Gastroesophageal sphincter (tissue), 4 donors: ENCODE data around the gene CYP2F1. TPM values are rescaled to one million over a fixed set of nuclear protein-coding genes. Genes with fewer than 3 reads are reported as not detected.
"Not testable (repeated sequence)": the region's sequence is repeated elsewhere in the genome, so short reads cannot be mapped to it uniquely, and the experiment has no call there.

ENCODE experiments used
- ATAC-seq: fragments of 150-250 bp; one replicate; pipeline ENCODE4 v1.9.1; 2016; ENCODE audit warnings: mild to moderate bottlenecking, moderate library complexity
- H3K27ac ChIP-seq, 4 donors: fragments of 200-600 bp; sonication (generic) in 3 of 4; 1 replicate in 3 of 4; 2 replicates in 1 of 4; pipeline ENCODE4 v1.5.1; 2016 to 2019
- H3K27me3 ChIP-seq: fragments of 200-600 bp; sonication (generic); one replicate; pipeline ENCODE4 v1.5.1; 2019
- H3K36me3 ChIP-seq, 2 donors: fragments of 200-600 bp; sonication (generic); one replicate each; pipeline ENCODE4 v1.5.1; 2019; ENCODE audit warnings: control low read depth in 1 of 2
- H3K4me1 ChIP-seq, 3 donors: fragments of 200-600 bp; sonication (generic); 1 replicate in 2 of 3; 2 replicates in 1 of 3; pipeline ENCODE4 v1.5.1; 2016 to 2019; ENCODE audit warnings: control low read depth in 2 of 3
- H3K4me3 ChIP-seq, 2 donors: fragments of 200-600 bp; sonication (generic); one replicate each; pipeline ENCODE4 v1.5.1; 2019; ENCODE audit warnings: mild to moderate bottlenecking in 1 of 2, moderate library complexity in 1 of 2
- H3K9me3 ChIP-seq, 3 donors: fragments of 200-600 bp; sonication (generic); one replicate each; pipeline ENCODE4 v1.5.1; 2017 to 2019; ENCODE audit warnings: control low read depth in 2 of 3
- CTCF ChIP-seq, 4 experiments: fragments of 200-600 bp in 2 of 4; fragments of 450-650 bp in 2 of 4; sonication (generic) in 1 of 4; IDR thresholded peaks; one replicate each; pipeline ENCODE4 v1.5.1; 2017 to 2019; ENCODE audit warnings: antibody characterized with exemption in 4 of 4, mild to moderate bottlenecking in 2 of 4, moderate library complexity in 2 of 4
- EP300 ChIP-seq: sonication (generic); formaldehyde crosslinking; IDR thresholded peaks from one replicate; pipeline ENCODE4 v1.6.1; 2017; ENCODE audit warnings: antibody characterized with exemption, mild to moderate bottlenecking
- POLR2A ChIP-seq, 2 donors: fragments of 450-650 bp; IDR thresholded peaks; one replicate each; pipeline ENCODE4 v1.6.1; 2017; ENCODE audit warnings: antibody characterized with exemption in 2 of 2, mild to moderate bottlenecking in 2 of 2, moderate library complexity in 1 of 2
- POLR2AphosphoS5 ChIP-seq: sonication (generic); formaldehyde crosslinking; IDR thresholded peaks from one replicate; pipeline ENCODE4 v1.6.1; 2017; ENCODE audit warnings: antibody characterized with exemption
- WGBS, 2 donors: methylation state at CpG; one replicate each; pipeline ENCODE4 v1.1.5; 2018; ENCODE audit warnings: low coverage in 1 of 2; 5-methylcytosine and 5-hydroxymethylcytosine counted together
- total RNA-seq, 4 donors: library from RNA; depleted of rRNA; stranded (reverse); fragments of >200 nt; gene quantifications; one replicate each; pipeline ENCODE4 v1.1.0, GENCODE V29; 2016

CYP2F1 gene
- total RNA-seq, 4 donors from 2014 or later: not detected

- no peak for TF ChIP-seq POLR2AphosphoS5
- no peak for TF ChIP-seq EP300
- no peak for TF ChIP-seq POLR2A (IDR thresholded peaks at IDR 0.05)
- no peak for TF ChIP-seq CTCF (IDR thresholded peaks at IDR 0.05)
- no peak for ATAC-seq
- 78 to 80% methylated on average over 3 of the region's 3 CpGs for WGBS, 2 donors
- Histone ChIP-seq H3K27ac (no peak overlapping the region), H3K36me3 (no peaks in the 10 kb centered on the region), H3K9me3 (peaks cover 0 to 23% (median 0%) of the 10 kb centered on the region in 3 donors), H3K27me3 (no peaks in the 10 kb centered on the region), H3K4me1 (no peaks in the 10 kb centered on the region), H3K4me3 (no peak overlapping the region)
Measured at GRCh38 chr19:41106177-41106576, 8.1 kb upstream of the CYP2F1 start.

GRCh38 chr19:41111296-41111695, 2.9 kb upstream of the CYP2F1 start:
- Histone ChIP-seq H3K27me3 (peaks cover 24% of the 10 kb centered on the region), H3K36me3 (no peaks in the 10 kb centered on the region), H3K9me3 (no peaks in the 10 kb centered on the region), H3K4me3 (no peak overlapping the region), H3K27ac (no peak overlapping the region), H3K4me1 (no peaks in the 10 kb centered on the region)
- no peak for ATAC-seq
- WGBS, 2 donors: 80 to 93% methylated on average over 6 to 7 of the region's 9 CpGs
- TF ChIP-seq EP300 (no peak), CTCF (IDR thresholded peaks at IDR 0.05) (no peak), POLR2A (IDR thresholded peaks at IDR 0.05) (no peak), POLR2AphosphoS5 (no peak)

- Histone ChIP-seq H3K4me1 (no peaks in the 10 kb centered on the region), H3K4me3 (no peak overlapping the region), H3K9me3 (no peaks in the 10 kb centered on the region), H3K36me3 (no peaks in the 10 kb centered on the region), H3K27me3 (peaks cover 27% of the 10 kb centered on the region), H3K27ac (no peak overlapping the region)
- no peak for ATAC-seq
- 89% methylated on average over 5 of the region's 5 CpGs; no CpG with 5 or more reads in 1 of the 2 donors for WGBS, 2 donors
- no peak for TF ChIP-seq CTCF (IDR thresholded peaks at IDR 0.05)
- TF ChIP-seq EP300: no peak
- TF ChIP-seq POLR2A (IDR thresholded peaks at IDR 0.05): no peak
- TF ChIP-seq POLR2AphosphoS5: no peak
Measured at GRCh38 chr19:41111750-41112295, 2.4 kb upstream of the CYP2F1 start.

GRCh38 chr19:41112728-41113290, 1.4 kb upstream of the CYP2F1 start:
- ATAC-seq: no peak
- no peaks in the 10 kb centered on the region for H3K4me1 ChIP-seq
- 63 to 75% methylated on average over 1 to 5 of the region's 7 CpGs for WGBS, 2 donors
- H3K36me3 ChIP-seq: no peaks in the 10 kb centered on the region
- no peak for TF ChIP-seq EP300
- TF ChIP-seq POLR2AphosphoS5: no peak
- H3K27ac ChIP-seq: no peak overlapping the region
- peaks cover 28% of the 10 kb centered on the region for H3K27me3 ChIP-seq
- H3K9me3 ChIP-seq: no peaks in the 10 kb centered on the region
- no peak overlapping the region for H3K4me3 ChIP-seq

GRCh38 chr19:41116261-41116660, 2.0 kb downstream of the CYP2F1 start:
- 81 to 88% methylated on average over 3 to 6 of the region's 8 CpGs for WGBS, 2 donors
- no peak for ATAC-seq
- no peaks in the 10 kb centered on the region for H3K4me1 ChIP-seq
- H3K27me3 ChIP-seq: peaks cover 31% of the 10 kb centered on the region
- TF ChIP-seq POLR2A (IDR thresholded peaks at IDR 0.05) (no peak), POLR2AphosphoS5 (no peak), CTCF (IDR thresholded peaks at IDR 0.05) (no peak), EP300 (no peak)
- no peak overlapping the region for H3K27ac ChIP-seq
- H3K9me3 ChIP-seq: no peaks in the 10 kb centered on the region
- no peaks in the 10 kb centered on the region for H3K36me3 ChIP-seq
- H3K4me3 ChIP-seq: no peak overlapping the region

- H3K4me3 ChIP-seq, H3K4me1 ChIP-seq, H3K9me3 ChIP-seq, H3K27ac ChIP-seq, H3K36me3 ChIP-seq, ATAC-seq: not testable (repeated sequence)
- WGBS, 2 donors: 74% methylated on average over 15 of the region's 41 CpGs; no CpG with 5 or more reads in 1 of the 2 donors
- peaks cover 15% of the 10 kb centered on the region for H3K27me3 ChIP-seq
Measured at GRCh38 chr19:41120929-41121911, 7.0 kb downstream of the CYP2F1 start.

- not testable (repeated sequence) for H3K4me3 ChIP-seq, H3K9me3 ChIP-seq, ATAC-seq, H3K27me3 ChIP-seq, H3K4me1 ChIP-seq, H3K27ac ChIP-seq, H3K36me3 ChIP-seq
- 95 to 96% methylated on average over 2 to 4 of the region's 13 CpGs for WGBS, 2 donors
Measured at GRCh38 chr19:41122846-41123245, 8.6 kb downstream of the CYP2F1 start.
